Measurements from ENCODE around the gene LHX4.

The LHX4 gene

GRCh38 chr1:180312926-180313325 lies 82.9 kb downstream of the LHX4 start:
- DNase-seq, result no peak

- no peak for DNase-seq
Observed at GRCh38 chr1:180327089-180327488, 97.0 kb downstream of the LHX4 start.

Measured in NCI-H2171 (cell line).